Measurements from ENCODE around the gene UBA3.

GRCh38 chr3:69095636-69096035, 15.5 kb upstream of the UBA3 start:
- no peak for TF ChIP-seq POLR2AphosphoS5 (IDR thresholded peaks at IDR 0.05)
- TF ChIP-seq EP300 (IDR thresholded peaks at IDR 0.05), result no peak

Measured in stomach (tissue), 4 donors.